HL-60 (cell line): ENCODE measurements around the gene MLLT1.

Experiments
- POLR2AphosphoS5 ChIP-seq: IDR thresholded peaks from 2 replicates; pipeline ENCODE4 v1.6.1; 2012; ENCODE audit warnings: low read depth
- TF ChIP-seq, protein P1 (sequence below): IDR thresholded peaks from one replicate; pipeline ENCODE4 v1.5.1; 2011; ENCODE audit warnings: low read length, control low read depth, inconsistent platforms; ENCODE audit not compliant: insufficient read depth

DNA sequence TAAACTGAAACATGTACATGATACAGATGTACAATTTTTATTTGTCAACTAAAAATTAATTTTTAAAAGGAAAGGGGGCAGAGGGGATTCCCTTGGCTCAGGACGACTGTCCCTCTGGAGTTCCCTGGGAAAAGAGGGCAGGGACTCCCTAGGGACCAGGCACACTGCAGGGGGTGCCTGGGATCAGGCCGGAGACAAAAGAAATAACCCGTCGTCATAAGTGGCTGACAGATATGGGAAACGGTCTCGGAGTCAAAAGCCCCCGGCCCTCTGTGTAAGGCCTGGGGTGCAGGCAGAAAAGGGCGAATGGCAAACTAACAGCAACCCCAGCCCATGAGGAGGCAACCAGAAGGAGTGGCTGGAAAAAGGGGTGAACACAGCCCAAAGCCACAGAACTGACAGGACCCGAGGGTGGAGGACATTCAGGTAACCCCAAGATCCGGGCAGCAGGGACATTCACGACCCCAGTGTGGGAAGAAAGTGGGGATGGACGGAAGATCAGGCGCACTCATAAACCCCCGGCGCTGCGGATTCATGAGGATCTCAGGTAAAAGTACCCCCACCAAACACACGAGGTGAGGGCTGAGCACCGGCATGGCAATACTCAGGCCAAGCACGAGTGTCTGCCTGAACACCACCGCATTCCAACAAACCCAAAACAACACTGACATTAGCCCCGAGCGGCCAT lies 6.7 kb downstream of the MLLT1 start:
- no peak for TF ChIP-seq POLR2AphosphoS5
- TF ChIP-seq, protein P1, sequence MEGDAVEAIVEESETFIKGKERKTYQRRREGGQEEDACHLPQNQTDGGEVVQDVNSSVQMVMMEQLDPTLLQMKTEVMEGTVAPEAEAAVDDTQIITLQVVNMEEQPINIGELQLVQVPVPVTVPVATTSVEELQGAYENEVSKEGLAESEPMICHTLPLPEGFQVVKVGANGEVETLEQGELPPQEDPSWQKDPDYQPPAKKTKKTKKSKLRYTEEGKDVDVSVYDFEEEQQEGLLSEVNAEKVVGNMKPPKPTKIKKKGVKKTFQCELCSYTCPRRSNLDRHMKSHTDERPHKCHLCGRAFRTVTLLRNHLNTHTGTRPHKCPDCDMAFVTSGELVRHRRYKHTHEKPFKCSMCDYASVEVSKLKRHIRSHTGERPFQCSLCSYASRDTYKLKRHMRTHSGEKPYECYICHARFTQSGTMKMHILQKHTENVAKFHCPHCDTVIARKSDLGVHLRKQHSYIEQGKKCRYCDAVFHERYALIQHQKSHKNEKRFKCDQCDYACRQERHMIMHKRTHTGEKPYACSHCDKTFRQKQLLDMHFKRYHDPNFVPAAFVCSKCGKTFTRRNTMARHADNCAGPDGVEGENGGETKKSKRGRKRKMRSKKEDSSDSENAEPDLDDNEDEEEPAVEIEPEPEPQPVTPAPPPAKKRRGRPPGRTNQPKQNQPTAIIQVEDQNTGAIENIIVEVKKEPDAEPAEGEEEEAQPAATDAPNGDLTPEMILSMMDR = no peak
